ENCODE results near the gene MPC1L.
A peak's percentile ranks its signal among the peaks of the same experiment; 100 is the strongest.
"Not testable (repeated sequence)": the region's sequence is repeated elsewhere in the genome, so short reads cannot be mapped to it uniquely, and the experiment has no call there.

Gene MPC1L

DNA sequence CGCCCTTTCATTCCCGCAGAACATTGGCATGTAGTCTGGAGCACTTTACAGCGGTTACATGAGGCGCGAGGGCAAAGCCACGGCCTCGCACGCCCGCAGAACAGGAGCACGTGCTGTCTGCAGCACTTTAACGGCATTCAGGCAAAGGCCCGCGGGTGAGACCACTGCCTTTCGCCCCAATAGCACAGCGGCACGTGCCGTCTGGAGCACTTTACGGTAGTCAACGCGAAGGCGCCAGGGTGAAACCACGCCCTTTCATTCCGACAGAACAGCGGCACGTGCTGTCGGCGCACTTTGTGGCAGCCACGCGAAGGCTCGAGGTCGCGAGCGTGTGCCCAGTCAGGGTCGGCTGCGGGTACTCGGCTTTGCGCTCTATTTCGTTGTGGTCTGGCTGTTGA is at the start of gene MPC1L:
Gene MPC1L, plus strand, starts transcription at position 290 of the 398 bp plus-strand sequence. CDS start 138 bp downstream, outside the sequence.
- DNase-seq, result no peak

DNA sequence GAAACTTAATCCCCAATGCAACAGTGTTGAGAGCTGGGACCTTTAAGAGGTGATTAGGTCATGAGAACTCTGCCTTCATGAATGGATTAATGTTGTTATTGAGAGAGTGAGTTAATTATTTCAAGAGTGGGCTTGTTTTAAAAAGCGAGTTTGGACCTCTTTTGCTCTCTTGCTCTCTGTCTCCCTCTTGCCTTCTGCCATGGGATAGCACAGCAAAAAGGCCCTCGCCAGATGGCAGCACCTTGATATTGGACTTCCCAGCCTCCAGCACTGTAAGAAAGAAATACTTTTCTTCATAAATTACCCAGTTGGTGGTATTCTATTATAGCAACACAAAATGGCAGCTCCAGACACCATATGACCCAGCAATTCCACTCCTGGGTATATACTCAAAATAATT is 49.5 kb upstream of the MPC1L start:
- DNase-seq, result no peak

DNA sequence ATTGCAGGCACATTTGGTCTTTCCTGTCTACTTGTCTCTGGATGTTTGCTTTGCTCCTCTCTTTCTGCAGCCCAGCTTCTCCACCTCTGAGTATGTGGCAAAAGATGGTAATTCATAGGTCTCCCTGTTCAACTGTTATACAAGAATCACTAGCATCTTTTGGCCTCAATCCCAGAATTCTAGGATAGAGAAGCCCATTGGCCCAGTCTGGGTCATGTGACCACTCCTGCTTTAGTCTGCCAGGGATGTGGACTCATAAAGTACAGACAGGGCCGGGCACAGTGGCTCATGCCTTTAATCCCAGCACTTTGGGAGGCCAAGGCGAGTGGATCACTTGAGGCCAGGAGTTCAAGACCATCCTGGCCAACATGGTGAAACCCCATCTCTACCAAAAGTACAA is 47.8 kb upstream of the MPC1L start:
- not testable (repeated sequence) for DNase-seq

DNA sequence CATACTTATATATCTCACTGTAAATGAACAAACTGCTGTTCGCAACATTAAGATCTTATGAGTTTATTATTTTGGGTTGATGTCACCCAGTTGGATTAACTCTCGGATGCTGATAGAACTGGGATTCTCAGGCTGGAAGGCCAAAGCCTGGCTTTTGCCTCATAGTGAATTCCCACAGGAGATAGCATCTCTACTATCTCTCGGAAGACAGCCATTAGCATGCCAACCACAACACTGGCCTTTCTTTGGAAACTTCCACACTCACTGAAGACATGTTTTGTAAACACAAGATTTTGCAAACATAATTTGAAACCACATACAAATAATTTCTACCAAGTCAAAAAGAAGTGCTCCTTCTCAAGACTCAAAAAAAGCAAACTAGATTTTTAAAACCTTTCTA is 46.9 kb upstream of the MPC1L start:
- DNase-seq, result no peak

DNA sequence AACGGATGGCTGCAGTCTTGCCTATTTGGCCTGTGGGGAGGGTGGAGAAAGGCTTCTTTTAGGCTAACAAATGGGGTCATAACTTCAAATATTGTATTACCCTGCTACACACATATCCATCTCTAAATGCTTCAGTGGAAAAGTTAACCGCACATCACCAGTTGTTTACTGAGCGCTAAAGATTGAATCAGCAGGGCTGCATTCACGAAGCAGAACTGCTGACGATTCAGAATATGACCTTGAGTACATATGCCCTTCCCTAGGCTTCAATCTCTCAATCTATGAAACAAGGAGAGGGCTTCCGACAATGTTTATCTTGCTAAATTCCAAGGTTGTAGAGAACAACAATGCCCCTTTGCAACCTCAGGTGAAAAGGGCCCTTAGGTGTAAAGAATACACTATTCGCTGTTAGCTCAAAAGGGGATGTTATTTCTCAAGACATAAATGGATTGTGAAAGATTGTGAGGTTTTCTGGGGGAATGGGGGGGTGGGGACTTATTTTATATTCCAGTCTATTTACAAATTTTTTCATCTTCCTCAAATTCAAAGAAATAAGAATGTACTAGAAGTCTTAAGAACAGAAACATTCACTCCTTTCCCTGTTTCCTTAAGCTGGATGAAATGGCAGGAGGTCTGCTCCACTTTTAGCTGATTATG is 45.1 kb upstream of the MPC1L start:
- DNase-seq, result no peak

DNA sequence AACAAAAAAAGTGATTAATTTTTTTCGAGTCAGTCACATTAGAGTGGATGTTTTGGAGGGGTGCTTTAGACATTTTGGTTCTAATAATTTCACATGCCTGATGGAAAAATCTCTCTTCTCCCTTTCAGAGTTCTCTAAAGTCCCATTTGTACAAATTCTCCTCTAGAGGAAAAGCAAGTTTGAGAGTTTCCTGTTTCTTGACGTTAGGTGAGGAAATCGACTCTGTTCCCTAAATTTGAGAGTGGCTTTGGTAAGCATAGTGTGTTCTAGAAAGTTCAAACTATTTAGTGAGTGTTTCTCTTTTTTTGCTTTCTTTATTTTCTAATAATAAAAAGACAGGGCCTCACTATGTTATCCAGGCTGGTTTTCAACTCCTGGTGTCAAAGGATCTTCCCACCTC is 44.1 kb upstream of the MPC1L start:
- DNase-seq, result no peak

DNA sequence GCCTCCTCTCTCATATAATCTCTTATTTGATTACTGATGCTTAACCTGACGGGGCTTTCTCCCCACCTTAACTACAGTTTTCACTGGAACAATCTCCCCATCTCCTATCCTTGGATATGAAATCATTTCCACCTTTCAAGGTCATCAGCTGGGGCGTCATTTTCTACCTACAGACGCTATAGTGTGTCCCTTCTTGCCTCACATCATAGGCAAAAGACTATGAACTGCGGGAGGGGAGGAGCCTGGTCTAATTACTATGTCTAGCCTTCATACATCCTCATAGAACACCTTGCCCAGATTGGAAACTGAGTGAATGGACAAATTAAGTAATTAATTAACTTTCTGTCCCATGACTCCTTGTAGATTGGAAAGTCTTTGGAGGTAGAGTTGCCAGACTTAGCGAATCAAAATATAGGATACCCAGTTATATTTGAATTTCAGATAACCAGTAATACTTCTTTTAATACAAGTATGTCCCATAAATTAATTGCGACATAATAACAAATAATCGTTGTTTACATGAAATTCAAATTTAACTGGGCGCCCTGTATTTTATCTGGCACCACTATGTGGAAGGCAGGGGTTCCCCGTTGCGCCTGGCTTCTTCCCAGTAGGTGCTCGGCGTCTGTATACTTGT is 43.2 kb upstream of the MPC1L start:
- DNase-seq, result no peak

DNA sequence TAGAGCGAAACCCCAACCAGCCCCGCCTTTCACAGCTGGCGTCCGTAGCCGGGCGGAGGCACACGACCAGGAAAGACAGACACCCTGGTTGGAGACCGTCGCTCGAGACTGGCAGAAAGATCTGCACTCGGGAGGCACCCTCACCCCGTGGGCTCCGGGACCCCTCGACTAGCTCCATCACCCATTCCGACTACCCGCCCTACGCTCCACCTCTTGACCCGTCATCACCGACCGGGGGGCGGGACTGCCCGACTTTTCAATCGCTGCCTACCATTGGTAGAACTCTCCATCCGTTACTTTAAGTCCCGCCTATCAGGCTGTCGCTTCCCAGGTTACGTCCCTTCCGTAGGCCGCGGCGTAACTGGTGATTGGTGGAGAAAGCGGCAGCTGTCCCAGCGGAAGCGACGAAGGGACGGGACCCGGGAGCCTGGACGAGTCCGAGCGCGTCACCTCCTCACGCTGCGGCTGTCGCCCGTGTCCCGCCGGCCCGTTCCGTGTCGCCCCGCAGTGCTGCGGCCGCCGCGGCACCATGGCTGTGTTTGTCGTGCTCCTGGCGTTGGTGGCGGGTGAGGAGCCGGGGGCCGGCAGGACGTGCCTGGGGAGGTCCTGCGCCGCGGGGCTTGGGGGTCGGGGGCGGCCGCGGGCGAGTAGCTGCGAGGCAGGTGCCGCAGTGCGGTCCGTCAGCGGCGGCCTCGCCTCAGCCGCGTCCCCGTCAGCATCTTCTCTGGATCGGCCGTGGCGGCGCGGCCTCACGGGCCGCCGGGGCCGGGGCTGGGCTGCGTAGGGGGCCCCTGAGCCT is 42.5 kb upstream of the MPC1L start, which contains the start of gene ATP6AP2:
Gene ATP6AP2, plus strand, starts transcription at position 434 of the 799 bp plus-strand sequence. Its CDS starts 96 bp downstream, at position 530.
- peak; percentile 97 for DNase-seq

DNA sequence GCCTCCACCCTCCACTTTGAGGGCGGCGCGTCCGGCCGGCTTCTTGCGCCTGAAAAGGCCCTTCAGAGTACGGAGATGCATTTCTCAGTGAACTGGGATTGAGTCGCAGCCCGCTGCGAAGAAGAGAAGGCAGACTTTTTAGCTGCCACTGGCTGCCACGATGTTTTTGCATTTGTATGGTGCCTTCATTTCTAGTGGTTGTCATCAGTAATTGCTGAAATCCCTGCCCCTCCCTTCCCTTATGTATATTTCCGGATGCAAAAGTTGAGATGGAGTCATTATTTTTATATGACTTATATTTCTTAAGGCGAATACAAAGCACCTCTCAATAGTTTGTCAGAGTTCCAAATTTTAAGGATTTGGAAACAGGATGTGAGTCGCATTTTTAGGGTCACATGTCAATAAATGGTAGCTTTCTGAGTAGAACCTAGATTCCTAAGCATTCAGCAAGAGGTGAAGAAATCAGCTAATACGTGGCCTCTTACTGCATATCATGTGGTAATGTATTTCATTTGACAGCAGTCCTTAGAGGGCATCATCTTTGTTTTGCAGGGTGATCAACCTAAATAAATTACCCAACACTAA is 41.8 kb upstream of the MPC1L start:
- peak; percentile 3 for DNase-seq

DNA sequence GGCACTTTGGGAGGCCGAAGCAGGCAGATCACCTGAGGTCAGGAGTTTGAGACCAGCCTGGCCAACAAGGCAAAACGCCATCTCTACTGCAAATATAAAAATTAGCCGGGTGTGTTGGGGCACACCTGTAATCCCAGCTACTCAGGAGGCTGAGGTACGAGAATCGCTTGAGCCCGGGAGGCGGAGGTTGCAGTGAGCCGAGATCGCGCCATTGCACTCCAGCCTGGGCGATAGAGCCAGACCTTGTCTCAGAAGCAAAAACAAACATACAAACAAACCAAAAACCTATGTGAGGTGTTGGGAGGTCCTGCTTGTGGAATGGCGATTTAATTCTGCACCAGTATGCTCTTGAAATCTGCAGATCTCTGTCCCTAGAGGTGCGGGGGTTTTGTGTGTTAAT is 41.0 kb upstream of the MPC1L start:
- DNase-seq, result not testable (repeated sequence)

DNA sequence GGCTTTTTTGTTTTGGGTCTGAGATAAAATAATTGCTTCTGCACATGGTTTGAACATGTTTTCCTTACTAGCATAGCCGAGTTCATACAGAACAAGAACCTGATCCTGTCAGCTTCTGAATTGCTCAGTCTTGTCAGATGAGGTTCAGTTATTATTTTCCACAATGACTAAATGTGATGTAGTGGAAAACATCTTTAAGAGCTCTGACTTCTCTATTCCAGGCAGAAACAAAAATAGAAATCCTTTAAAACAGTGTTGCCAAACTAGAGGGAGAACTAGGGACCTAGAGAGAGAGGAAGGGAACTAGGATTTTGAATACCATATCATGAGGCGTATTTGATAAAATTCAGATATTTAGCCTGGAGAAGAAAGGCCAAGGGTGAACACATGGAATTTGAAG is 40.4 kb upstream of the MPC1L start:
- DNase-seq, result no peak

DNA sequence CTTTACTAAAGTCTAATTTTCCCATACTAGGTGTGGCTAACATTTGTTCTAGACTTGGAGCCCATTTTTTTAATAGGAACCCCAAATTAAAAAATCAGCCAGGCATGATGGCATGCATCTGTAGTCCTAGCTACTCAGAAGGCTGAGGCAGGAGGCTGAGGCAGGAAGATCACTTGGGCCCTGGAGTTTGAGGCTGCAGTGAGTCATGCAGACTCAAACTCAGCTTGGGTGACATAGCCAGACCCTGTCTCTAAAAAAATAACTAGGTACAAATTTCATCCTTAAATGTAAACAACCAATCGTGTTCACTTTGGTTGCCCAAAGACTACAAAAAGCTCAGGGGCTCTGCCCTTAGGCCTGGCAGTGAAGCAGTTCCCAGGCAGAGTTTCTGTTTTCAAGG is 35.6 kb upstream of the MPC1L start:
- DNase-seq, result not testable (repeated sequence)

DNA sequence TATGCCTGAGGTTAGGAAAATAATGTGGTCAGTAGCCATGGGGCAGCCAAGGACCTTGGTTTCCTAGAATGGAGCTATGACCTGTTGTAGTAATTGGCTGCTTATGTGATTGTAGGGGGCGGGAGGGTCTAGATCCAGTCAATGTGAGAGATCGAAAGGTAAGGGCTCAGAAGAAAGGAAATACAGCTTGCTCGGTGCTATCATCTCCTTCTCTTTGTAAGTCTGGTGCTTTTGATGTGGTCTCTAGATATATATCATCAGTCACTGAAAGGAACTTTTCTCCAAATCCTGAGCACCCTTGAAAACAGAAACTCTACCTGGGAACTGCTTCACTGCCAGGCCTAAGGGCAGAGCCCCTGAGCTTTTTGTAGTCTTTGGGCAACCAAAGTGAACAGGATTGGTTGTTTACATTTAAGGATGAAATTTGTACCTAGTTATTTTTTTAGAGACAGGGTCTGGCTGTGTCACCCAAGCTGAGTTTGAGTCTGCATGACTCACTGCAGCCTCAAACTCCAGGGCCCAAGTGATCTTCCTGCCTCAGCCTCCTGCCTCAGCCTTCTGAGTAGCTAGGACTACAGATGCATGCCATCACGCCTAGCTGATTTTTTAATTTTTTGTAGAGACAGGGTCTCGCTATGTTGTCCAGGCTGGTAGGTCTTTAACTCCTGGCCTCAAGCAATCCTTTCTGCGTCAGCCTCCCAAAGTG is 33.5 kb upstream of the MPC1L start:
- not testable (repeated sequence) for DNase-seq

DNA sequence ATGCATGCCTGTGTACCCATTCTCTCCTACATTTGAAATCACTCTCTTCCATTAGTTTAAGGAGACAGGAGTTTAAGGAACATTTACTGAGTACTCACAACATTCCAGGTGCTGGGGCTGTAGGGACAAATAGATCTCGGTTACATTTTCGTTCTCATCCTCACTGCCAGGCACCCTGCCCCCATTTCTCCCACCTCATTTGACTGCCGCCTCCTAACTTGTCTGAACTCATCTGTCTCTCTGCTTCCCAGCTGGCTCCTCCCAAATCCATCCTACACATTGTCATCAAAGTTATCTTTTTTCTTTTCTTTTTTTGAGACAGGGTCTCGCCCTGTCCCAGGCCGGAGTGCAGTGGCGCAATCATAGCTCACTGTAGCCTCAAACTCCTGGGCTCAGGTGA is 19.8 kb upstream of the MPC1L start:
- no peak for DNase-seq

DNA sequence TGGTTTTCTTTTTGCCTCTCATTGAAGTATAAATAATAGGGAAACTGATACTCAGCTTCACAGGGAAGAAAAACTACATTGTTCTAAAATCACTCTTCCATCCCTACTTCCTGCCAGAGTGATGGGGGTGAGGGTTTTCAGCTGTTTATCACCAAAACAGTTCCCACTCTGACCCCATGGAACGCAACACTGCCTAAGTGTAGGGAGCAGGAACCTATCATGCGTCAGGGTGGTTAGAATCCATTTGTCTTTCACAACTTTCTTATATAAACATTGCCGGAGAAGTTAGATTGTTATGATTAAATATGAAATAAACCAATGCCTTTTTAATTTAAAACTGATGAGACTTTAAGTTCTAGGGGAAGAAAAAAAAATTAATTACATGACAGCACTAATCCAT is 15.8 kb upstream of the MPC1L start:
- DNase-seq, result no peak

DNA sequence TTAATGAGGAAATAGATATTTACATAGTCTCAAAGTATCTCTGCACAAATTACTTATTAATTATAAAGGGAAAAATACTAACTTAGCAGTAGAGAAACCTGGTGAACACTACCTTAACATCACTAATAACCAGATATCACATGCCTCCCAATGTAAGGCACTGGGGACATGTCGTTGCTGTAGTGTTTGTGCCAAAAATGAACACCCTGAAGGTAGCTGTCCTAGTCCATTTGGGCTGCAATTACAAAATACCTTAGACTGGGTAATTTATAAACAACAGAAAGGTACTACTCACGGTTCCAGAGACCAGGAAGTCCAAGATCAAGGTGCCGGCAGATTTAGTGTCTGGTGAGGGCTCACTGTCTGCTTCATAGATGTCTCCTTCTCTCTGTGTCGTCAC is 10.7 kb upstream of the MPC1L start:
- no peak for DNase-seq

DNA sequence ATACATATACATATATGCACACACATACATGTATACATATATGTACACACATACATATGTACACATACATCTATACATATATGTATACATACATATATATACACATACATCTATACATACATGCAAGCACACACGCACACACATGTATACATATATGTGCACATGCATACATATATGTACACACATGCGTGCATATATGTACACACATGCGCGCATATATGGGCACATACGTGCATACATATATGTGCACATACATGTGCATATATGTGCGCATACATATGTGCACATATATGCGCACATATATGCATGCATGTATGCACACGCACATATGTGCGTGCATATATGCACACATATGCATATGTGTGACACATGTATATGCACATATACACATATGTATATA is 7.3 kb upstream of the MPC1L start:
- DNase-seq, result no peak

DNA sequence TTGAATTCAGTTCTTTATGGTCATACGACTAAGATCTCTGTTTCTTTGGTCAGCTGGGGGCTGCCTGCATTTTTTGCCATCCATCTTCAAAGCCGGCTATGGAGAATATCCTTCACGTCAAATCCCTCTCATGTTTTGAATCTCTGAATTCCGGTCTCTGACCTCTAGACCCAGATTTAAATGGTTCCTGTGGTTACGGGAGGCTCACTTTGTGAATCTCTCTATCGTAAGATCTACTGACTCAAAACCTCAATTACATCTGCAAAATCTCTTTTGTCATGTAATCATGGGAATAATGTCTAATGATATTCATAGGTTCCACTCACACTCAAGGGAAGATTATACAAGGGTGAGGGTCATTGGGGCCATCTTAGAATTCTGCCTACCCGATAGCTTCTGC is 5.7 kb upstream of the MPC1L start:
- no peak for DNase-seq

DNA sequence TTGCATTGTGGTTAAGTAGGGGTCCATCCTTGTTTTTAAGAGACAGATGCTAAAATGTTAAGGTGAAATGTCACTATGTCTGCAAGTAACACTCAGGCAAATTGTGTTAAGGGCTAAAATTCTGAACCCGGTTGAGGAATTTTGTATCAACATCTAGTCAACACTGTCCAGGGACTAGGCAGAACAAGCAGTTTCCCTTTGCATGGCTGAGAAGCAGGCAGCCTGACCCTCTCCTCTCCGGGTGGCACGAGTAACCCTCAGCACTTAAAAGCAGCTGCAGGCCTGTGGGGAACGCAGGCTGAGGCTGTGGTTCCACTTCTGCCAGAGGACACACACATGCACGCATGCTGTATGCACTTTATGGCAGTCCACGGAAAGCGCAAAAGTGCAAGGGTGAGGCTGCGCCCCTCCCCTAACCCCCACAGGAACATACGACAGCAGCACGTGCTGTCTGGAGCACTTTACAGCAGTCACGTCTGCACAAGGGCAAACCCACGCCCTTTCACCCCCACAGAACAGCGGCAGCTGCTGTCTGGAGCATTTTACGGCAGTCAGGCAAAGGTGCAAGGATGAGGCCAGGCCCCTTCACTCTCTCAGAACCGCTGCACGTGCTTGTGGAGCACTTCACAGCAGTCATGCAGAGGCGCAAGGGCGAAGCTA is 619 bp upstream of the MPC1L start:
- peak; percentile 10 for DNase-seq

DNA sequence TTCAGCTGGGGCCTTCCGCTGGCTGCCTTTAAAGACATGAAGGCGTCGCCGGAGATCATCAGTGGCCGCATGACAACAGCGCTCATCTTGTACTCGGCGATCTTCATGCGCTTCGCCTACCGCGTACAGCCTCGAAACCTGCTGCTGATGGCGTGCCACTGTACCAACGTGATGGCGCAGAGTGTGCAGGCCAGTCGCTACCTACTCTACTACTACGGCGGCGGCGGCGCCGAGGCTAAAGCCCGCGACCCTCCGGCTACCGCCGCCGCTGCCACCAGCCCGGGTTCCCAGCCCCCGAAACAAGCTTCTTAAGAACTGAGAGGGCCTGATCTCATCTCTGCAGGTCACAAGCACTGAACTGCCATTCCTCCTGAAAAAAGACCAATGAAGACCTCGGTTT is 437 bp downstream of the MPC1L start:
- no peak for DNase-seq

DNA sequence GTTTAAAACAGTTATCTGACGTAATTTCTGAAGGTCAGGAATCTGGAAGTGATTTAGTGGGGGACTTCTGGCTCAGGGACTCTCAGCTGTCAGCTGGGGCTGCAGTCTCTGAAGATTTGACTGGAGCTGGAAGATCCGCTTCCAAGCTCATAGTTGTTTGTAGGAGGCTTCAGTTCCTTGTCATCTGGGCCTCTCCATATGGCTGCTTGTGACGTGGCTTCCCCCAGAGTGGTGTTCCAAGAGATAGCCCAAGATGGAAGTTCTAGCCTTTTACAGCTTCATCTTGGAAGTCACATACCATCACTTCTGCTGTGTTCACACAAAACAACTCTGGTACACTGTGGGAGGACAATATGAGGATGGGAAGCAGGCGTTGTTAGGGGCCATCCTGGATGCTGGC is 2.1 kb downstream of the MPC1L start:
- no peak for DNase-seq

DNA sequence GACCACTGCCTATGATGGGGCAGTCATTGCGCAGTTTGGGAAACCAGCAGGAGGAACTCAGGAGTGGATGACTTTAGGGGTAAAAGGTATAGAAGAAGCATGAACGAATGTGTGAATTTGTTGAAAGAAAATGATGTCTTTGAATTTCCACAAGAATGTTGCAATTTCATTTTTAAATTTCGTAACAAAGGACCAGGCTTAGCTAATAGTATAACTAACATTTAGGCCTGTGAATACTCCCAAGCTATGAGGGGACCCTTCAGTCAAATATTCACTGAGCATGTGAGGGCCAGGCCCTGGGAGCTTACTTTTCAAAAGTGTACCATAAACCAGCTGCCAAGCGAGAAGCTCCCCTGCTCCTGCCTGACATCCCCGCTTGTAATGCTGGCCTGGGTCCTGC is 5.3 kb downstream of the MPC1L start:
- no peak for DNase-seq
